Measurements from ENCODE around the gene MRPS12.

MRPS12 gene

GRCh38 chr19:38911388-38912001 lies 19.2 kb upstream of the MRPS12 start:
- no peak for DNase-seq

- no peak for DNase-seq
These were observed 17.9 kb upstream of the MRPS12 start for GRCh38 chr19:38912600-38913514.

GRCh38 chr19:38913958-38914357 lies 16.8 kb upstream of the MRPS12 start:
- DNase-seq, result no peak

GRCh38 chr19:38915329-38916321 lies 15.1 kb upstream of the MRPS12 start:
- DNase-seq, result no peak

- DNase-seq, result no peak
These were observed 13.2 kb upstream of the MRPS12 start for GRCh38 chr19:38917516-38917915.

- DNase-seq, result no peak
These were observed 12.7 kb upstream of the MRPS12 start for GRCh38 chr19:38917921-38918491.

- DNase-seq, result no peak
These were observed 12.2 kb upstream of the MRPS12 start for GRCh38 chr19:38918526-38918925.

- no peak for DNase-seq
These were observed 10.7 kb upstream of the MRPS12 start for GRCh38 chr19:38919837-38920601.

- DNase-seq, result no peak
These were observed 9.9 kb upstream of the MRPS12 start for GRCh38 chr19:38920602-38921419.

GRCh38 chr19:38921420-38922274 lies 9.1 kb upstream of the MRPS12 start:
- no peak for DNase-seq

GRCh38 chr19:38922482-38922881 lies 8.3 kb upstream of the MRPS12 start:
- DNase-seq, result no peak

- no peak for DNase-seq
These were observed 6.4 kb upstream of the MRPS12 start for GRCh38 chr19:38924388-38924787.

GRCh38 chr19:38928391-38929001 lies 2.2 kb upstream of the MRPS12 start:
- DNase-seq, result no peak

- DNase-seq, result peak; percentile 78 to 100 (median 94)
These were observed 592 bp upstream of the MRPS12 start, which contains the start of gene SARS2 for GRCh38 chr19:38929929-38930775. Gene SARS2, minus strand, starts transcription at chr19:38930763. Its CDS starts 27 bp downstream, at chr19:38930736.

GRCh38 chr19:38931521-38931793 lies 713 bp downstream of the MRPS12 start:
- DNase-seq, result no peak

GRCh38 chr19:38932425-38933179 lies 1.9 kb downstream of the MRPS12 start:
- no peak for DNase-seq

All from amygdala (tissue), 56 donors.